IPS-20b (cell line): ENCODE data around the gene LAPTM5.

Source experiments
- H3K27ac ChIP-seq: one replicate; pipeline ENCODE4 v1.5.1; 2013; ENCODE audit warnings: low read length
- H3K27me3 ChIP-seq: 2 replicates; pipeline ENCODE4 v1.6.1; 2013; ENCODE audit warnings: mild to moderate bottlenecking, low read length, inconsistent platforms; ENCODE audit not compliant: insufficient read depth
- H3K36me3 ChIP-seq: 2 replicates; pipeline ENCODE4 v1.6.1; 2013; ENCODE audit warnings: low read depth, mild to moderate bottlenecking, inconsistent platforms, low read length, moderate library complexity; ENCODE audit not compliant: insufficient read depth
- H3K4me1 ChIP-seq: 2 replicates; pipeline ENCODE4 v1.6.1; 2013; ENCODE audit warnings: mild to moderate bottlenecking, control low read depth, inconsistent platforms, low read length, moderate library complexity; ENCODE audit not compliant: insufficient read depth
- H3K4me3 ChIP-seq: 2 replicates; pipeline ENCODE4 v1.5.1; 2013; ENCODE audit warnings: mild to moderate bottlenecking, low read length, inconsistent platforms
- H3K9ac ChIP-seq: 2 replicates; pipeline ENCODE4 v1.6.1; 2013; ENCODE audit warnings: low read depth, mild to moderate bottlenecking, inconsistent platforms, low read length, moderate library complexity
- H3K9me3 ChIP-seq: 2 replicates; pipeline ENCODE4 v1.6.1; 2013; ENCODE audit warnings: mild to moderate bottlenecking, low read depth, low read length, inconsistent platforms; ENCODE audit not compliant: insufficient read depth

LAPTM5 gene

GRCh38 chr1:30750731-30751291, 6.8 kb downstream of the LAPTM5 start:
- Histone ChIP-seq H3K27me3 (no peaks in the 10 kb centered on the region), H3K27ac (no peak overlapping the region), H3K4me3 (no peak overlapping the region), H3K36me3 (no peaks in the 10 kb centered on the region), H3K4me1 (no peaks in the 10 kb centered on the region), H3K9me3 (no peaks in the 10 kb centered on the region), H3K9ac (no peak overlapping the region)

DNA sequence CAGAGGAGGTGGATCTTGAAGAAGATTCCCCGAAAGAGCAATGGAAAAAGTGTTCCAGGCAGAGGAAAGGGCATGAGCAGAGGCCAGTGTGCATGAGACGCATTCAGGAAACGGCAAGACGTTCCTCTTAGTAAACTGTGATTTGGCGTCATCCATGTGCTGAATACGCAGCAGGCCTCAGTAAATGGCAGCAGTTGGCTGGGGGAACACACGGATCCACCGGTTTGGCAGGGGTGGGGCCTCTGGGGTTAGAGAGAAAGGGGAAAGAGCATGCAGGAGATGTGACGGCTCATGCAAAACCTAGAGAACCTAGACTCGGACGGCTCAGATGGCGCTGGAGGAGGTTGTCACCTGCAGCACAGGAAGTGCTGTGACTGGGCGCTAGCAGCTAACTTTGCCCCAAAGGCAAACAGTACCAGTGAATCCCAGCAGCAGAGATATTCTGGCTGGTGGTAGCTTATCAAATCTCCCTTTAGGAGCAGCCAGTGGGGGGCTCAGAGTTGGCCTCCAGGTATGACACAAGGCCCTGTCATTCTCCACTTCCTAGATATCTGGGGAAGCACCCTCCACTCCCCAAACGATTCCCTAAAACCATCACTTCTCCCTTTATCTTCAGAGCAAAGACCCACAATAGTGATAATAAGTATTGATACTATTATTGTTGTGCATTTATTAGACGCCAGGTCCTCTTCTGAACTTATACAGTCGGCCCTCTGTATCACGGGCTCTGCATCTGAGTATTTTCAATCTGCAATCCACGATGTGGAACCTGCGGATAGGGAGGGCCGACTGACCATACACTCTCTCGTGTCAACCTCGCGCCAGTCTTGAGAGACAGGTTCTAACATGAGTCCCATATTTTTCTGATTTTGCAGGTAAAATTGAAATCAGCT, 7.6 kb downstream of the LAPTM5 start:
- Histone ChIP-seq H3K9me3 (no peaks in the 10 kb centered on the region), H3K4me1 (no peaks in the 10 kb centered on the region), H3K36me3 (no peaks in the 10 kb centered on the region), H3K9ac (no peak overlapping the region), H3K27ac (no peak overlapping the region), H3K27me3 (no peaks in the 10 kb centered on the region), H3K4me3 (no peak overlapping the region)

GRCh38 chr1:30748699-30749401, 8.7 kb downstream of the LAPTM5 start:
- no peaks in the 10 kb centered on the region for H3K36me3 ChIP-seq
- no peaks in the 10 kb centered on the region for H3K27me3 ChIP-seq
- no peak overlapping the region for H3K27ac ChIP-seq
- H3K9ac ChIP-seq: no peak overlapping the region
- no peaks in the 10 kb centered on the region for H3K4me1 ChIP-seq
- H3K9me3 ChIP-seq: no peaks in the 10 kb centered on the region
- H3K4me3 ChIP-seq: no peak overlapping the region

GRCh38 chr1:30748098-30748698, 9.4 kb downstream of the LAPTM5 start:
- Histone ChIP-seq H3K27me3 (no peaks in the 10 kb centered on the region), H3K27ac (no peak overlapping the region), H3K4me3 (no peak overlapping the region), H3K4me1 (no peaks in the 10 kb centered on the region), H3K9ac (no peak overlapping the region), H3K36me3 (no peaks in the 10 kb centered on the region), H3K9me3 (no peaks in the 10 kb centered on the region)

GRCh38 chr1:30747033-30748008, 10.3 kb downstream of the LAPTM5 start:
- no peaks in the 10 kb centered on the region for H3K27me3 ChIP-seq
- no peaks in the 10 kb centered on the region for H3K9me3 ChIP-seq
- no peak overlapping the region for H3K27ac ChIP-seq
- no peaks in the 10 kb centered on the region for H3K4me1 ChIP-seq
- no peak overlapping the region for H3K4me3 ChIP-seq
- H3K9ac ChIP-seq: no peak overlapping the region
- H3K36me3 ChIP-seq: no peaks in the 10 kb centered on the region

GRCh38 chr1:30746212-30747032, 11.2 kb downstream of the LAPTM5 start:
- H3K27me3 ChIP-seq: no peaks in the 10 kb centered on the region
- no peaks in the 10 kb centered on the region for H3K36me3 ChIP-seq
- no peak overlapping the region for H3K27ac ChIP-seq
- H3K4me3 ChIP-seq: no peak overlapping the region
- no peaks in the 10 kb centered on the region for H3K4me1 ChIP-seq
- H3K9ac ChIP-seq: no peak overlapping the region
- no peaks in the 10 kb centered on the region for H3K9me3 ChIP-seq

DNA sequence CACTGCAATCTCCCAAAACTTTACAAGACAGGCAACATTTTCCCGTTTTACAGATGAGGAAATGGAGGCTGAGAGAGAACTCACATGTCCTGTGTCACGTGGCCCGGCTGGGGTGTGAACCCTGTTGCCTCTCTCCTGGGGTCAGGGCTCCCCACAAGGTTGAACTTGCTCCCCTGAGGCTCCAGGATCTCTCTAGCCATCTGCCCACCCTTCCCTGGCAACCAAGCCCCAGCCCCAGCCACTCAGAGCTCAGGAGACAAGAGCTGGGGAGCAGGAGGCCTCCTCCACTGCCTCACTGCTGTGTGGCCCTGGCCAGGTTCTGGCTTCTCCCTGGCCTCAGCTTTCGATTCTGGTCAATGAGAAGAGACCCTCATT, 11.8 kb downstream of the LAPTM5 start:
- Histone ChIP-seq H3K4me1 (no peaks in the 10 kb centered on the region), H3K9me3 (no peaks in the 10 kb centered on the region), H3K4me3 (no peak overlapping the region), H3K36me3 (no peaks in the 10 kb centered on the region), H3K9ac (no peak overlapping the region), H3K27ac (no peak overlapping the region), H3K27me3 (no peaks in the 10 kb centered on the region)

DNA sequence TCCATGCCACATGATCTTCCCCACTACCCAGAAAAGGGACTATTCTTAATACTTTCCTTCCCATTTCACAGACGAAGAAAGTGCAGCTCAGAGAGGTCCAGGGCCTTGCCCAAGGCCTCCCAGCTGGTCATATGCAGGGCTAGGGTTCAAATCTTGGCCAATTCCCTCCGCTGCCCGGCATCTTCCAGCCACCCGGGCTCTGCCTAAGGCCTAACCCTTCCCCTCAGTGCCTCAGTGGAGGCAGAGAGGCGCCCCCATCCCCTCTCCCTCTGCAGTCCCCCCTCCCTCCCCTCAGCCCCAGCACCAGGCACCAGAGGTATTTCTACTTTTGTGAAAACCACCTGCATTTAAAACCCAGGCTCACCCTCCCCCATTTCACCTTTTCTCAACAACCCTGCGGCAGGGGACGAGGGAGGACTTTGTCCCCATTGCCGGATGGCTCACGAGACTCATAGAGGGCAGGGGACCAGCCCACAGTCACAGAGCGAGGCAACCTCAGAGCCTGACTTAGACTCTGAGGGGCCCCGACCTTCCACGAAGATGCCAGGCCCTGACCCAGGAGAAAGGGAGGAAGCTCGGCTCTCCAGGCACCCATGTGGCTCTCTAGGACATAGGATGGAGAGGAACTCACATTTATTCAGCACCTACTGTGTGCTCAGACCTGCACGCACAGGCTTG, 12.3 kb downstream of the LAPTM5 start:
- H3K9ac ChIP-seq: no peak overlapping the region; the same call in 1 of the 2 replicates
- no peak overlapping the region for H3K4me3 ChIP-seq
- H3K27ac ChIP-seq: no peak overlapping the region
- no peaks in the 10 kb centered on the region for H3K36me3 ChIP-seq
- H3K27me3 ChIP-seq: no peaks in the 10 kb centered on the region
- H3K9me3 ChIP-seq: no peaks in the 10 kb centered on the region
- no peaks in the 10 kb centered on the region for H3K4me1 ChIP-seq

- no peak overlapping the region for H3K9ac ChIP-seq
- no peaks in the 10 kb centered on the region for H3K4me1 ChIP-seq
- H3K4me3 ChIP-seq: no peak overlapping the region
- no peaks in the 10 kb centered on the region for H3K27me3 ChIP-seq
- H3K27ac ChIP-seq: no peak overlapping the region
- no peaks in the 10 kb centered on the region for H3K36me3 ChIP-seq
- H3K9me3 ChIP-seq: no peaks in the 10 kb centered on the region
These were observed 13.4 kb downstream of the LAPTM5 start for GRCh38 chr1:30744060-30744756.
